Psoas muscle (tissue), 8 donors: ENCODE data around the gene PKD1L1. TPM values are rescaled to one million over a fixed set of nuclear protein-coding genes. Genes with fewer than 3 reads are reported as not detected.
"Not testable (repeated sequence)": the region's sequence is repeated elsewhere in the genome, so short reads cannot be mapped to it uniquely, and the experiment has no call there.

ENCODE experiments used
- ATAC-seq, 4 donors: fragments of 200-7000 bp; cut with Tn5 transposase; one replicate each; pipeline ENCODE4 v1.9.1; 2020; ENCODE audit warnings: moderate library complexity in 3 of 4, mild to moderate bottlenecking in 2 of 4
- DNase-seq, 2 donors: peaks; one replicate each; pipeline ENCODE4 v3.0.0-alpha.2; 2020
- H3K27ac ChIP-seq: fragments of 200-600 bp; one replicate; pipeline ENCODE4 v1.8.0; 2022
- H3K27me3 ChIP-seq, 3 donors: fragments of 200-600 bp in 1 of 3; one replicate each; pipeline versions ENCODE4 v1.6.1 to v1.8.0; 2013 to 2022; ENCODE audit warnings: low read length in 2 of 3, mild to moderate bottlenecking in 2 of 3, moderate library complexity in 1 of 3; ENCODE audit not compliant: insufficient read depth in 3 of 3
- H3K36me3 ChIP-seq, 2 donors: fragments of 200-600 bp in 1 of 2; one replicate each; pipeline versions ENCODE4 v1.6.1 to v1.8.0; 2013 to 2022; ENCODE audit warnings: low read depth in 1 of 2, mild to moderate bottlenecking in 1 of 2, moderate library complexity in 1 of 2; ENCODE audit not compliant: insufficient read depth in 1 of 2
- H3K4me1 ChIP-seq: fragments of 200-600 bp; one replicate; pipeline ENCODE4 v1.8.0; 2022
- H3K4me3 ChIP-seq: fragments of 200-600 bp; one replicate; pipeline ENCODE4 v1.8.0; 2022; ENCODE audit warnings: mild to moderate bottlenecking
- H3K9me3 ChIP-seq: fragments of 200-600 bp; one replicate; pipeline ENCODE4 v1.8.0; 2022
- WGBS, 3 donors: extraction: QIAGEN DNeasy Blood & Tissue Kit; methylation state at CpG; one replicate each; pipeline versions ENCODE4 v1.1.6 to v1.1.7; 2013; 5-methylcytosine and 5-hydroxymethylcytosine counted together
- intact Hi-C, 2 donors: fragments of 100-400 bp; cut with DNase I; formaldehyde crosslinking; loops; one replicate each; pipeline versions ENCODE4 v1.11.0 to v1.14.2; 2022
- polyA plus RNA-seq, 3 donors: library from polyadenylated mRNA; stranded (reverse); fragments of 200-250 nt; gene quantifications; one replicate each; pipeline ENCODE4 v1.2.3, GENCODE V29; 2013
- total RNA-seq, 4 donors: library from RNA; stranded (reverse); fragmentation: NEBNext Ultra II Directional in 2 of 4; extraction: Animal tissue kit (Norgen Biotek cat#: 25700) in 2 of 4; gene quantifications; one replicate each; pipeline versions ENCODE4 v1.2.1 to v1.2.4, GENCODE V29; 2021 to 2023
- TF ChIP-seq, protein P1 (sequence below): fragments of 200-600 bp; IDR thresholded peaks from one replicate; pipeline ENCODE4 v1.8.0; 2022; ENCODE audit warnings: antibody characterized with exemption
- donor health status: healthy with polysubstance abuse.
- donor health status: DM: no; HTN: no; CAD: no; lungs with moderate emphysema.
- donor health status: Bipolar disorder and iron deficiency.
- donor health status: healthy.
- donor health status: DM: yes; HTN: yes; CAD: no.
- donor health status: DM: no; HTN: no; CAD: no.
- donor health status: DM: no; HTN: no; CAD: no.
- donor health status: DM: yes; HTN: yes; CAD: no.

Gene PKD1L1
- total and polyA plus RNA-seq, 7 donors, result 0.56 to 1.4 (median 0.79) TPM

DNA sequence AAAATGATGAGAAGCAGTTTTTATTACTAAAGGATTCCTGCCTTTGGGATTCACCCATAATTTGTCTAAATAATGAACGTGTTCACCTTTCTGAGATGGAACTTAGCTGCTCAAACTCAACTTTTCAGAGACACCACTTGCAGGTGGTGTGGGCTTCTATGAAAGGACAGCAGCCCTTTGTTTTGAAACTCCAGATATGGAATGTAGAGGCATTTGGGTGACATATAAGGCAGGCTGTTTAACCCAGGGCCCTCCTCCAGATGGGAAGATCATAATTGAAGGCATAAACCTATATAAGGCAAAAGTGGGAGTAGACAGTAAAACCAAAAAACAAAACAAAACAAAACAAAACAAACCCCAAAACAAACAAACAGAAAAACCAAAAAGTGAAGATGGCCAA is 43.0 kb upstream of the PKD1L1 start:
- intact Hi-C loops, result loop anchor here (1.0 to 5.0 kb wide), 2 partner anchors 116 to 118 kb away; no protein-coding TSS in a partner anchor
- Histone ChIP-seq H3K27ac (no peak overlapping the region), H3K9me3 (no peaks in the 10 kb centered on the region), H3K4me3 (no peak overlapping the region), H3K4me1 (no peaks in the 10 kb centered on the region), H3K36me3 (no peaks in the 10 kb centered on the region), H3K27me3 (peaks cover 0 to 4% (median 0%) of the 10 kb centered on the region in 3 donors)
- DNase-seq (no peak), ATAC-seq (no peak)
- WGBS, 3 donors, result 88 to 100% (median 91%) methylated on average over 1 of the region's 1 CpG
- TF ChIP-seq, protein P1, sequence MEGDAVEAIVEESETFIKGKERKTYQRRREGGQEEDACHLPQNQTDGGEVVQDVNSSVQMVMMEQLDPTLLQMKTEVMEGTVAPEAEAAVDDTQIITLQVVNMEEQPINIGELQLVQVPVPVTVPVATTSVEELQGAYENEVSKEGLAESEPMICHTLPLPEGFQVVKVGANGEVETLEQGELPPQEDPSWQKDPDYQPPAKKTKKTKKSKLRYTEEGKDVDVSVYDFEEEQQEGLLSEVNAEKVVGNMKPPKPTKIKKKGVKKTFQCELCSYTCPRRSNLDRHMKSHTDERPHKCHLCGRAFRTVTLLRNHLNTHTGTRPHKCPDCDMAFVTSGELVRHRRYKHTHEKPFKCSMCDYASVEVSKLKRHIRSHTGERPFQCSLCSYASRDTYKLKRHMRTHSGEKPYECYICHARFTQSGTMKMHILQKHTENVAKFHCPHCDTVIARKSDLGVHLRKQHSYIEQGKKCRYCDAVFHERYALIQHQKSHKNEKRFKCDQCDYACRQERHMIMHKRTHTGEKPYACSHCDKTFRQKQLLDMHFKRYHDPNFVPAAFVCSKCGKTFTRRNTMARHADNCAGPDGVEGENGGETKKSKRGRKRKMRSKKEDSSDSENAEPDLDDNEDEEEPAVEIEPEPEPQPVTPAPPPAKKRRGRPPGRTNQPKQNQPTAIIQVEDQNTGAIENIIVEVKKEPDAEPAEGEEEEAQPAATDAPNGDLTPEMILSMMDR, result no peak

GRCh38 chr7:47990592-47990991 is 42.3 kb upstream of the PKD1L1 start:
- 94 to 99% (median 95%) methylated on average over 5 of the region's 5 CpGs for WGBS, 3 donors
- no peaks in the 10 kb centered on the region for H3K4me1 ChIP-seq
- no peaks in the 10 kb centered on the region for H3K9me3 ChIP-seq
- H3K4me3 ChIP-seq, result no peak overlapping the region
- TF ChIP-seq, protein P1, result no peak
- peaks cover 0 to 4% (median 0%) of the 10 kb centered on the region in 3 donors for H3K27me3 ChIP-seq
- intact Hi-C loops, result loop anchor here in 1 of 2 donors (5.0 kb wide), 1 partner anchor 117 kb away; no protein-coding TSS in a partner anchor
- DNase-seq (no peak), ATAC-seq (no peak)
- no peak overlapping the region for H3K27ac ChIP-seq
- H3K36me3 ChIP-seq, result no peaks in the 10 kb centered on the region

DNA sequence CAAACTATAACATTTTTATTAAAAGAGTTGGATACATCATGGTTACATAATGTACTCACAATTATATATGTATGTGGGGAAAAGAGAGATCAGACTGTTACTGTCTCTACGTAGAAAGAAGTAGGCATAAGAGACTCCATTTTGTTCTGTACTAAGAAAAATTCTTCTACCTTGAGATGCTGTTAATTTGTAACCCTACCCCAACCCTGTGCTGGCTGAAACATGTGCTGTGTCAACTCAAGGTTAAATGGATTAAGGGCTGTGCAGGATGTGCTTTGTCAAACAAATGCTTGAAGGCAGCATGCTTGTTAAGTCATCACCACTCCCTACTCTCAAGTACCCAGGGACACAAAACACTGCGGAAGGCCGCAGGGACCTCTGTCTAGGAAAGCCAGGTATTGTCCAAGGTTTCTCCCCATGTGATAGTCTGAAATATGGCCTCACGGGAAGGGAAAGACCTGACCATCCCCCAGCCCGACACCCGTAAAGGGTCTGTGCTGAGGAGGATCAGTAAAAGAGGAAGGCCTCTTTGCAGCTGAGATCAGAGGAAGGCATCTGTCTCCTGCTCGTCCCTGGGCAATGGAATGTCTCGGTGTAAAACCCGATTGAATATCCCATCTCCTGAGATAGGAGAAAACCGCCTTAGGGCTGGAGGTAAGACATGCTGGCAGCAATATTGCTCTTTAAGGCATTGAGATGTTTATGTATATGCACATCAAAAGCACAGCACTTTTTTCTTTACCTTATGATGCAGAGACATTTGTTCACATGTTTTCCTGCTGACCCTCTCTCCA is 41.5 kb upstream of the PKD1L1 start:
- not testable (repeated sequence) for H3K9me3 ChIP-seq, H3K4me1 ChIP-seq, H3K27me3 ChIP-seq, H3K36me3 ChIP-seq, H3K27ac ChIP-seq, ATAC-seq, DNase-seq, H3K4me3 ChIP-seq
- intact Hi-C loops, result loop anchor here in 1 of 2 donors (5.0 kb wide), 1 partner anchor 117 kb away; no protein-coding TSS in a partner anchor
- 62 to 63% (median 62%) methylated on average over 10 of the region's 10 CpGs for WGBS, 3 donors

DNA sequence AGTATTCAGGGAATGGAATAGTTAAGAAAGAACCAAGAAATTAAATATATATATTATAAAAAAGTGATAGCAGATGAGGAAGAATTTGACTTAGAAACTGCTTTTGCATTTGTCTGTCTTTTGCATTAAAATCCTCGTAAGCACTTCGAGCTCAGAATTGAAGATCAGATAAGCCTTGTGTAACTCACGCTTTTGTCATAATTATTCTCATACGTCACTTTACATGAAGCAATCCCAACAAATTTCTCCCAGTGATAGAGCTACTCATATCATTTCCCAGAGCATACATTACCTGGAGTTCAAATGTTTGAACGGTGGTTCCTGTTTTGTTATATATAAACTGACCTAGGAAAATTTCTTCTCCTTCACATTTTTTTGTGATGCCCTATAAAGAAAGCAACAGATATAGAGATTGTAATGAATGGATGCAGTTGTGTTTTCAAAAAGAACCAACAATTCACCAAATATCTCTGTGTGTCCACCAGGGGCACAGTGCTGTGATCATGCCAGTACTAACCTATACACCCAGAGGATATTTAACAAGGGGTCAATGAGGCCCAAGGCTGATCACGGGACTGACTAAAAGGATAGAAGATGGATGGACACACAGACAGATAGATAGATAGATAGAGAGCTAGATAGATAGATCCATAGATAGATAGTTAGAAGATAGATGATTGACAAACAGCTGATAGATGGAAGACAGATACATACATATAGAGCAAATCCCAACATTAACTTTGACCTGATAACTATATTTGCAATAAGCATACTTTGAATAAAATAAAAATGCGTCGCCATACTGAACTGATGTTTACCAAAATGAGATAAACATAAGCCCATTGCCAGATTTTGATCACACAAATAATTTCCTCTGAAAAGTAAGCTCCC is 40.5 kb upstream of the PKD1L1 start:
- Histone ChIP-seq H3K4me1 (no peaks in the 10 kb centered on the region), H3K9me3 (no peaks in the 10 kb centered on the region), H3K27me3 (peaks cover 0 to 4% (median 0%) of the 10 kb centered on the region in 3 donors), H3K27ac (no peak overlapping the region), H3K36me3 (no peaks in the 10 kb centered on the region), H3K4me3 (no peak overlapping the region)
- intact Hi-C loops, result no loop called here
- TF ChIP-seq, protein P1, result no peak
- 82 to 86% (median 85%) methylated on average over 8 of the region's 8 CpGs for WGBS, 3 donors
- no peak for ATAC-seq
- no peak for DNase-seq

DNA sequence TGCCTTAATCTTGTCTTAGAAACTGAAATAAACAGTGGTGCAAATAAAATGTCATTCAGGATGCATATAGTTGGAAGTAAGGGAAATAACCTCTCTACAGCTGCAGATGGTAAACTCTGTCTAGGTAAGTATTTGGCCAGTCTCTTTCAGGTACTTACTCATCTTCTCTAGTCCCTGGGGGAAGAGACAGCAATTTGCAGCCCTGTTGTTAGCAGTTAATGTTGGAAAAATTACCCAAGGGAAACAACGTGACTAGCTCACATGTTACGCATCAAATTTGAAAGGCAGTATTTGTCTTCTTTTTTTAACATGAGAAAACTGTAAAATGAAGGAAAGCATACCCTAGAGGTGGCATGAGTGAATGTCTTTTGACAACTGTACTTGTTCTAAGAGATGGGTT is 34.3 kb upstream of the PKD1L1 start:
- Histone ChIP-seq H3K4me3 (no peak overlapping the region), H3K36me3 (peaks cover 0 to 7% of the 10 kb centered on the region in 2 donors), H3K4me1 (peaks cover 8% of the 10 kb centered on the region), H3K27ac (no peak overlapping the region), H3K9me3 (no peaks in the 10 kb centered on the region), H3K27me3 (no peaks in the 10 kb centered on the region)
- ATAC-seq (no peak), DNase-seq (no peak)
- 31 to 33% (median 32%) methylated on average over 2 of the region's 2 CpGs for WGBS, 3 donors
- TF ChIP-seq, protein P1, result no peak
- intact Hi-C loops, result loop anchor here in 1 of 2 donors (5.0 kb wide), 1 partner anchor 105 kb away; the partner anchor contains the start of gene UPP1

DNA sequence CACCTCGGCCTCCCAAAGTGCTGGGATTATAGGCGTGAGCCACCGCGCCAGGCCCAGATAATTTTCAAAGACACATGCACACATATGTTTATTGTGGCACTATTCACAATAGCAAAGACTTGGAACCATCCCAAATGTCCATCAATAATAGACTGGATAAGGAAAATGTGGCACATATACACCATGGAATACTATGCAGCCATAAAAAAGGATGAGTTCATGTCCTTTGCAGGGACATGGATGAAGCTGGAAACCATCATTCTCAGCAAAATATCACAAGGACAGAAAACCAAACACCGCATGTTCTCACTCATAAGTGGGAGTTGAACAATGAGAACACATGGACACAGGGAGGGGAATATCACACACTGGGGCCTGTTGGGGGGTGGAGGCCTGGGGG is 32.4 kb upstream of the PKD1L1 start:
- intact Hi-C loops, result loop anchor here in 1 of 2 donors (5.0 kb wide), 1 partner anchor 107 kb away; the partner anchor contains the start of gene UPP1
- ATAC-seq, H3K9me3 ChIP-seq, H3K4me3 ChIP-seq, H3K27ac ChIP-seq, H3K4me1 ChIP-seq, DNase-seq, H3K27me3 ChIP-seq: not testable (repeated sequence)
- WGBS, 3 donors, result 95 to 99% (median 99%) methylated on average over 4 of the region's 5 CpGs
- peaks cover 0 to 27% of the 10 kb centered on the region in 2 donors for H3K36me3 ChIP-seq
